Mucosa of descending colon (tissue), 3 donors: Measurements from ENCODE around the gene RCHY1. TPM values are rescaled to one million over a fixed set of nuclear protein-coding genes. Genes with fewer than 3 reads are reported as not detected.

ENCODE experiments used
- ATAC-seq: fragments of 200-7000 bp; cut with Tn5 transposase; one replicate; pipeline ENCODE4 v1.9.1; 2020; ENCODE audit warnings: mild to moderate bottlenecking, moderate library complexity
- DNase-seq, 3 donors: peaks; one replicate each; pipeline ENCODE4 v3.0.0-alpha.2; 2020
- H3K36me3 ChIP-seq: fragments of 200-600 bp; one replicate; pipeline ENCODE4 v1.8.0; 2021; ENCODE audit warnings: low read depth, mild to moderate bottlenecking
- H3K4me1 ChIP-seq: fragments of 200-600 bp; one replicate; pipeline ENCODE4 v1.8.0; 2021; ENCODE audit warnings: low read depth, mild to moderate bottlenecking
- H3K4me3 ChIP-seq: fragments of 200-600 bp; one replicate; pipeline ENCODE4 v1.8.0; 2021; ENCODE audit warnings: mild to moderate bottlenecking
- H3K9me3 ChIP-seq: fragments of 200-600 bp; one replicate; pipeline ENCODE4 v1.8.0; 2021; ENCODE audit warnings: mild to moderate bottlenecking
- intact Hi-C, 2 donors: fragments of 100-400 bp; cut with DNase I in 1 of 2; cut with micrococcal nuclease in 1 of 2; formaldehyde crosslinking; loops; one replicate each; pipeline versions ENCODE4 v1.11.0 to v1.11.1; 2022; cut with DNase I, micrococcal nuclease
- total RNA-seq, 3 donors: library from RNA; stranded (reverse); fragmentation: NEBNext Ultra II Directional in 2 of 3; extraction: Animal tissue kit (Norgen Biotek cat#: 25700) in 2 of 3; gene quantifications; one replicate each; pipeline versions ENCODE4 v1.2.1 to v1.2.4, GENCODE V29; 2021 to 2023
- TF ChIP-seq, protein P1 (sequence below): fragments of 200-600 bp; IDR thresholded peaks from one replicate; pipeline ENCODE4 v1.8.0; 2022; ENCODE audit warnings: antibody characterized with exemption, mild to moderate bottlenecking
- donor health status: DM: no; HTN: no; CAD: no; lungs with moderate emphysema.
- donor health status: DM: no; HTN: no; CAD: no.
- donor health status: DM: no; HTN: yes; CAD: no.

RCHY1 gene
- total RNA-seq, 3 donors from 2014 or later, result 30.5 to 42.2 (median 33.4) TPM

- no peak overlapping the region for H3K4me3 ChIP-seq
- intact Hi-C loops, result no loop called here
- TF ChIP-seq, protein P1, sequence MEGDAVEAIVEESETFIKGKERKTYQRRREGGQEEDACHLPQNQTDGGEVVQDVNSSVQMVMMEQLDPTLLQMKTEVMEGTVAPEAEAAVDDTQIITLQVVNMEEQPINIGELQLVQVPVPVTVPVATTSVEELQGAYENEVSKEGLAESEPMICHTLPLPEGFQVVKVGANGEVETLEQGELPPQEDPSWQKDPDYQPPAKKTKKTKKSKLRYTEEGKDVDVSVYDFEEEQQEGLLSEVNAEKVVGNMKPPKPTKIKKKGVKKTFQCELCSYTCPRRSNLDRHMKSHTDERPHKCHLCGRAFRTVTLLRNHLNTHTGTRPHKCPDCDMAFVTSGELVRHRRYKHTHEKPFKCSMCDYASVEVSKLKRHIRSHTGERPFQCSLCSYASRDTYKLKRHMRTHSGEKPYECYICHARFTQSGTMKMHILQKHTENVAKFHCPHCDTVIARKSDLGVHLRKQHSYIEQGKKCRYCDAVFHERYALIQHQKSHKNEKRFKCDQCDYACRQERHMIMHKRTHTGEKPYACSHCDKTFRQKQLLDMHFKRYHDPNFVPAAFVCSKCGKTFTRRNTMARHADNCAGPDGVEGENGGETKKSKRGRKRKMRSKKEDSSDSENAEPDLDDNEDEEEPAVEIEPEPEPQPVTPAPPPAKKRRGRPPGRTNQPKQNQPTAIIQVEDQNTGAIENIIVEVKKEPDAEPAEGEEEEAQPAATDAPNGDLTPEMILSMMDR, result no peak
- no peaks in the 10 kb centered on the region for H3K4me1 ChIP-seq
- ATAC-seq, result no peak
- no peaks in the 10 kb centered on the region for H3K9me3 ChIP-seq
- no peaks in the 10 kb centered on the region for H3K36me3 ChIP-seq
- DNase-seq, result no peak
Observed at GRCh38 chr4:75469896-75470295, 44.3 kb downstream of the RCHY1 start.

DNA sequence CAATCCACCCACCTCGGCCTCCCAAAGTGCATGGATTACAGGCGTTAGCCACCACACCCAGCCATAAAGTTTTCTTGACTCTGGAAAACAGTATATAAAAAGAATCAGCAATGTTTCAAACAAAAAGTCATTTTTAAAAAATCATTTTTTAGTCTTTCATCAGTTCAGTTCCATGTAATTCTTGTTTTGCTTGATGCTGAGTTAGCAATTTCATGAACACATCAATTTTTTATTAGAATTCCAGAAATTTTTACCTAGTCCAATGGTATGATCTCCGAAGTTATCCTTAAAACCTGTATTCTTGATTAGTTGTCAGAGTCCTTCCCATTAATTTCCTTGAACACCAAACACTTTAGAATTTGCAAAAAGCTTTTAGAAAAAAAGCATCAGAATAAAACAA is 56.8 kb downstream of the RCHY1 start:
- Histone ChIP-seq H3K4me1 (no peaks in the 10 kb centered on the region), H3K4me3 (no peak overlapping the region), H3K36me3 (no peaks in the 10 kb centered on the region), H3K9me3 (no peaks in the 10 kb centered on the region)
- intact Hi-C loops, result no loop called here
- TF ChIP-seq, protein P1, result no peak
- DNase-seq (peak in 1 of 3 donors; percentile 3), ATAC-seq (no peak)

GRCh38 chr4:75434105-75434504 is 80.1 kb downstream of the RCHY1 start:
- ATAC-seq (no peak), DNase-seq (no peak)
- Histone ChIP-seq H3K36me3 (no peaks in the 10 kb centered on the region), H3K4me1 (no peaks in the 10 kb centered on the region), H3K9me3 (peaks cover 5% of the 10 kb centered on the region), H3K4me3 (no peak overlapping the region)
- intact Hi-C loops, result no loop called here
- TF ChIP-seq, protein P1, result no peak

DNA sequence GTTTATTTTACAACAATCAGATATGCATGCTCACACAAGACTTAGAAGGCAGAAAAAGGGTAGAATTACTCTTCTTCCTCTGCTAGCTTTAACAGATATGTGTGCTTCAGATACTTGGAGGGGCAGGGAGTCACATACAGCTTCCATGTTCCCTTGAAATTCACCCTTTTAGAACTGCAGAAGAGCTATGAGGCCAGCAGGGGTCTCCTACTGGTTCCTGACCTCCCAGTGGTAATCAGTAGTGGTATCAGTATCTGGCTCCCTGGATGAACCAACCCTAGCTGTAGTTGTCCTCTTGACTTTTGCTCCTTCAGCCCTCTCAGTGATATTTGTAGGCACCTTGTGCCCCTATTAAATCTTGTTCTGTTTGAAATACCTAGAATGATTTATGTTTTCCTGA is 81.5 kb downstream of the RCHY1 start:
- Histone ChIP-seq H3K9me3 (peaks cover 5% of the 10 kb centered on the region), H3K4me3 (no peak overlapping the region), H3K36me3 (no peaks in the 10 kb centered on the region), H3K4me1 (no peaks in the 10 kb centered on the region)
- DNase-seq, result peak in 1 of 3 donors; percentile 3
- TF ChIP-seq, protein P1, result no peak
- intact Hi-C loops, result no loop called here
- no peak for ATAC-seq

- Histone ChIP-seq H3K4me3 (no peak overlapping the region), H3K36me3 (no peaks in the 10 kb centered on the region), H3K9me3 (no peaks in the 10 kb centered on the region), H3K4me1 (no peaks in the 10 kb centered on the region)
- DNase-seq, result no peak
- TF ChIP-seq, protein P1, result no peak
- ATAC-seq, result no peak
- intact Hi-C loops, result no loop called here
Observed at GRCh38 chr4:75429208-75429607, 85.0 kb downstream of the RCHY1 start.

Other genes starting within 250 kb of the RCHY1 start
- gene THAP6, start 70 bp upstream of the RCHY1 start, total RNA-seq, result 10 to 100 TPM; 17.3 to 21.8 (median 21.5) TPM
- not detected for gene ODAPH, start 41.7 kb upstream of the RCHY1 start, total RNA-seq
- gene CDKL2, start 116.1 kb upstream of the RCHY1 start, total RNA-seq, result 1 to 10 TPM; 1.6 to 3.5 (median 2.3) TPM
- 100 to 1,000 TPM; 144 to 149 (median 149) TPM for gene G3BP2, start 159.0 kb upstream of the RCHY1 start, total RNA-seq
- 10 to 100 TPM; 44.3 to 65.8 (median 55.9) TPM for gene USO1, start 210.2 kb upstream of the RCHY1 start, total RNA-seq